Neural cell (in vitro differentiated cells): Measurements from ENCODE around the gene CDT1. TPM values are rescaled to one million over a fixed set of nuclear protein-coding genes. Genes with fewer than 3 reads are reported as not detected.

ENCODE experiments used
- H2AFZ ChIP-seq: fragments of 200-600, 300-800 bp; sonication (generic), shearing (Covaris generic); 2 replicates; pipeline ENCODE4 v1.6.0; 2014; ENCODE audit warnings: low read depth, mild to moderate bottlenecking, antibody characterized with exemption, low read length, moderate library complexity
- H3F3A ChIP-seq: fragments of 200-600 bp; shearing (Covaris generic); 2 replicates; pipeline ENCODE4 v1.6.1; 2016; ENCODE audit warnings: mild to moderate bottlenecking, moderate library complexity, mixed read lengths, antibody characterized with exemption, low read length; ENCODE audit not compliant: insufficient read depth, poor library complexity, severe bottlenecking
- H3K27ac ChIP-seq: fragments of 200-600, 300-800 bp; sonication (generic), shearing (Covaris generic); 2 replicates; pipeline ENCODE4 v1.5.1; 2014; ENCODE audit warnings: mild to moderate bottlenecking, low read length, moderate library complexity
- H3K27me3 ChIP-seq: fragments of 300-800, 200-600 bp; sonication (generic), shearing (Covaris generic); 2 replicates; pipeline ENCODE4 v1.6.0; 2014; ENCODE audit warnings: mild to moderate bottlenecking, low read depth, low read length, moderate library complexity; ENCODE audit not compliant: insufficient read depth
- H3K36me3 ChIP-seq: fragments of 300-800, 200-600 bp; sonication (generic), shearing (Covaris generic); 2 replicates; pipeline ENCODE4 v1.5.1; 2014; ENCODE audit warnings: mild to moderate bottlenecking, antibody characterized with exemption, low read length, moderate library complexity; ENCODE audit not compliant: insufficient read depth
- H3K4me2 ChIP-seq: fragments of 300-800, 200-600 bp; sonication (generic), shearing (Covaris generic); 2 replicates; pipeline ENCODE4 v1.6.0; 2014; ENCODE audit warnings: mild to moderate bottlenecking, low read length
- H3K4me3 ChIP-seq: fragments of 300-800, 200-600 bp; sonication (generic), shearing (Covaris generic); 2 replicates; pipeline ENCODE4 v1.5.1; 2014; ENCODE audit warnings: mild to moderate bottlenecking, low read length, moderate library complexity
- H3K79me2 ChIP-seq: fragments of 200-600 bp; shearing (Covaris generic); replicated peaks from 2 replicates; pipeline ENCODE4 v1.6.0; 2014; ENCODE audit warnings: mild to moderate bottlenecking, low read length, moderate library complexity; ENCODE audit not compliant: insufficient read depth
- H3K9ac ChIP-seq: fragments of 300-800, 200-600 bp; sonication (generic), shearing (Covaris generic); 2 replicates; pipeline ENCODE4 v1.6.1; 2016; ENCODE audit warnings: mild to moderate bottlenecking, low read length, mixed read lengths
- H3K9me2 ChIP-seq: fragments of 200-600 bp; shearing (Covaris generic); 2 replicates; pipeline ENCODE4 v1.6.1; 2016; ENCODE audit warnings: mild to moderate bottlenecking, low read length, mixed read lengths; ENCODE audit not compliant: insufficient read depth
- H3K9me3 ChIP-seq: fragments of 200-600, 300-800 bp; sonication (generic), shearing (Covaris generic); 2 replicates; pipeline ENCODE4 v1.6.1; 2016; ENCODE audit warnings: mild to moderate bottlenecking, mixed run types, low read length, moderate library complexity, mixed read lengths
- H4K20me1 ChIP-seq: fragments of 200-600 bp; shearing (Covaris generic); 2 replicates; pipeline ENCODE4 v1.6.1; 2016; ENCODE audit warnings: mild to moderate bottlenecking, mixed run types; ENCODE audit not compliant: insufficient read depth
- EP300 ChIP-seq: fragments of 450-650 bp; conservative IDR thresholded peaks from 2 replicates; pipeline ENCODE4 v1.6.1; 2014; ENCODE audit warnings: antibody characterized with exemption, mild to moderate bottlenecking, moderate library complexity; ENCODE audit not compliant: poor library complexity, severe bottlenecking
- EZH2 ChIP-seq: fragments of 200-600, 300-800 bp; shearing (Covaris generic), sonication (generic); IDR thresholded peaks from 2 replicates; pipeline ENCODE4 v1.6.1; 2014; ENCODE audit warnings: antibody characterized with exemption, low read length, borderline replicate concordance, mild to moderate bottlenecking; ENCODE audit not compliant: insufficient read depth, poor library complexity, severe bottlenecking
- MXI1 ChIP-seq: fragments of 450-650 bp; conservative IDR thresholded peaks from 2 replicates; pipeline ENCODE4 v1.6.1; 2014; ENCODE audit warnings: antibody characterized with exemption, mild to moderate bottlenecking; ENCODE audit not compliant: poor library complexity, severe bottlenecking
- POLR2AphosphoS5 ChIP-seq: IDR thresholded peaks from 2 replicates; pipeline ENCODE4 v1.6.1; 2012
- RAD21 ChIP-seq: fragments of 450-650 bp; conservative IDR thresholded peaks from 2 replicates; pipeline ENCODE4 v1.6.1; 2014; ENCODE audit warnings: antibody characterized with exemption, mild to moderate bottlenecking, moderate library complexity
- SMC3 ChIP-seq: fragments of 450-650 bp; conservative IDR thresholded peaks from 2 replicates; pipeline ENCODE4 v1.6.1; 2014; ENCODE audit warnings: antibody characterized with exemption, mild to moderate bottlenecking, moderate library complexity; ENCODE audit not compliant: poor library complexity
- TAF1 ChIP-seq: IDR thresholded peaks from 2 replicates; pipeline ENCODE4 v1.6.1; 2012; ENCODE audit warnings: low read depth
- polyA plus RNA-seq: library from polyadenylated mRNA; depleted of rRNA; stranded (reverse); fragments of >200 nt; gene quantifications from 2 replicates; pipeline ENCODE4 v1.2.3, GENCODE V29; 2014
- TF ChIP-seq, protein P1 (sequence below): IDR thresholded peaks from 2 replicates; pipeline ENCODE4 v1.6.1; 2012; ENCODE audit warnings: borderline replicate concordance
- TF ChIP-seq, protein P2 (sequence below): fragments of 450-650 bp; IDR thresholded peaks from 2 replicates; pipeline ENCODE4 v1.5.1; 2014; ENCODE audit warnings: antibody characterized with exemption, mild to moderate bottlenecking, moderate library complexity; ENCODE audit not compliant: poor library complexity, severe bottlenecking

Gene CDT1
- polyA plus RNA-seq, 1 donor from 2014 or later, result 1.0 TPM

DNA sequence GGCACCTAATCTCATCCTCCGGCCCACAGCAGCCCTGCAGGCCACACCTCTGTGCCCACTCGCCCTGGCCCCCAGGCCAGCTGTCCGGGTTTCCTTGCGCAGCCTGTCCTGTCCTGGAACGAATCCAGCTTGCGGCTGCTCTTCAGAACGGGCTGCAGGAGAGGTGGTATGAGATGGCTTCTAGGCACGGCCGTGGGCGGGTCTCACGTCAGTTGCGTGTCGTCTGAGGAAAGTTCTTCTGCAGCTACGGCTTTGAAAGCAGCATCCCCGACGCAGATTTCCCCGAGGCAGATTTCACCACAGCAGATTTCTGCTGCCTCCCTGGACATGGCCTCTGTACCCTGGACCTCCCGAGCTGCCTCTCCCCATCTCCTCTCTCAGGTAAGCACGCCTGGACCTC lies 35.0 kb downstream of the CDT1 start:
- no peak overlapping the region for H3K27ac ChIP-seq
- no peak overlapping the region for H3K9ac ChIP-seq
- no peaks in the 10 kb centered on the region for H3K36me3 ChIP-seq
- no peak overlapping the region for H3K4me3 ChIP-seq
- no peaks in the 10 kb centered on the region for H3K9me3 ChIP-seq
- H3K9me2 ChIP-seq, result no peaks in the 10 kb centered on the region
- H3K27me3 ChIP-seq, result no peaks in the 10 kb centered on the region
- H2AFZ ChIP-seq, result no peak overlapping the region
- no peaks in the 10 kb centered on the region for H4K20me1 ChIP-seq
- TF ChIP-seq POLR2AphosphoS5 (no peak), EZH2 (no peak), EP300 (no peak), RAD21 (no peak), TAF1 (no peak), MXI1 (no peak)
- H3K79me2 ChIP-seq, result no peaks in the 10 kb centered on the region
- H3F3A ChIP-seq, result no peaks in the 10 kb centered on the region
- no peak overlapping the region for H3K4me2 ChIP-seq

DNA sequence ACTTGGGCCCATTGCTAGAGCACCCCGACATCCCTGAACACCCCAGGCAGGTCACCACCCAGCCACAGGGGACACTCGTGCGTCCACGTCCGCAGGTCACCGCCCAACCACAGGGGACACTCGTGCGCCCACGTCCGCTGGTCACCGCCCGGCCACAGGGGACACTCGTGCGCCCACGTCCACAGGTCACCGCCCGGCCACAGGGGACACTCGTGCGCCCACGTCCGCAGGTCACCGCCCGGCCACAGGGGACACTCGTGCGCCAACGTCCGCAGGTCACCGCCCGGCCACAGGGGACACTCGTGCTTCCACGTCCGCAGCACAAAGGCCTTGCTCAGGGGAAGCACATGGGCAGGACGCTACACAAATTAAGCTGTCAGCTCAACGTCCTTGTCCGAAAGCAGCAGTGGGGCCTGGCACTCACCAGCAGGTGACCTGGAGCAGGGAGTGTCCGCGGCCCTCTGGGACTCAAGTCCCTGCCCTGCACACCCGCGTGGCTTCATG lies 35.5 kb downstream of the CDT1 start:
- H2AFZ ChIP-seq, result no peak overlapping the region
- no peak overlapping the region for H3K27ac ChIP-seq
- H3K27me3 ChIP-seq, result no peaks in the 10 kb centered on the region
- no peak overlapping the region for H3K9ac ChIP-seq
- no peaks in the 10 kb centered on the region for H3K36me3 ChIP-seq
- no peak overlapping the region for H3K4me2 ChIP-seq
- TF ChIP-seq POLR2AphosphoS5, result no peak
- no peak for TF ChIP-seq EZH2
- TF ChIP-seq EP300, result no peak
- TF ChIP-seq RAD21, result no peak
- TF ChIP-seq MXI1, result no peak
- TF ChIP-seq TAF1, result no peak
- TF ChIP-seq, protein P1, sequence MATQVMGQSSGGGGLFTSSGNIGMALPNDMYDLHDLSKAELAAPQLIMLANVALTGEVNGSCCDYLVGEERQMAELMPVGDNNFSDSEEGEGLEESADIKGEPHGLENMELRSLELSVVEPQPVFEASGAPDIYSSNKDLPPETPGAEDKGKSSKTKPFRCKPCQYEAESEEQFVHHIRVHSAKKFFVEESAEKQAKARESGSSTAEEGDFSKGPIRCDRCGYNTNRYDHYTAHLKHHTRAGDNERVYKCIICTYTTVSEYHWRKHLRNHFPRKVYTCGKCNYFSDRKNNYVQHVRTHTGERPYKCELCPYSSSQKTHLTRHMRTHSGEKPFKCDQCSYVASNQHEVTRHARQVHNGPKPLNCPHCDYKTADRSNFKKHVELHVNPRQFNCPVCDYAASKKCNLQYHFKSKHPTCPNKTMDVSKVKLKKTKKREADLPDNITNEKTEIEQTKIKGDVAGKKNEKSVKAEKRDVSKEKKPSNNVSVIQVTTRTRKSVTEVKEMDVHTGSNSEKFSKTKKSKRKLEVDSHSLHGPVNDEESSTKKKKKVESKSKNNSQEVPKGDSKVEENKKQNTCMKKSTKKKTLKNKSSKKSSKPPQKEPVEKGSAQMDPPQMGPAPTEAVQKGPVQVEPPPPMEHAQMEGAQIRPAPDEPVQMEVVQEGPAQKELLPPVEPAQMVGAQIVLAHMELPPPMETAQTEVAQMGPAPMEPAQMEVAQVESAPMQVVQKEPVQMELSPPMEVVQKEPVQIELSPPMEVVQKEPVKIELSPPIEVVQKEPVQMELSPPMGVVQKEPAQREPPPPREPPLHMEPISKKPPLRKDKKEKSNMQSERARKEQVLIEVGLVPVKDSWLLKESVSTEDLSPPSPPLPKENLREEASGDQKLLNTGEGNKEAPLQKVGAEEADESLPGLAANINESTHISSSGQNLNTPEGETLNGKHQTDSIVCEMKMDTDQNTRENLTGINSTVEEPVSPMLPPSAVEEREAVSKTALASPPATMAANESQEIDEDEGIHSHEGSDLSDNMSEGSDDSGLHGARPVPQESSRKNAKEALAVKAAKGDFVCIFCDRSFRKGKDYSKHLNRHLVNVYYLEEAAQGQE, result no peak
- TF ChIP-seq SMC3, result no peak
- TF ChIP-seq, protein P2, sequence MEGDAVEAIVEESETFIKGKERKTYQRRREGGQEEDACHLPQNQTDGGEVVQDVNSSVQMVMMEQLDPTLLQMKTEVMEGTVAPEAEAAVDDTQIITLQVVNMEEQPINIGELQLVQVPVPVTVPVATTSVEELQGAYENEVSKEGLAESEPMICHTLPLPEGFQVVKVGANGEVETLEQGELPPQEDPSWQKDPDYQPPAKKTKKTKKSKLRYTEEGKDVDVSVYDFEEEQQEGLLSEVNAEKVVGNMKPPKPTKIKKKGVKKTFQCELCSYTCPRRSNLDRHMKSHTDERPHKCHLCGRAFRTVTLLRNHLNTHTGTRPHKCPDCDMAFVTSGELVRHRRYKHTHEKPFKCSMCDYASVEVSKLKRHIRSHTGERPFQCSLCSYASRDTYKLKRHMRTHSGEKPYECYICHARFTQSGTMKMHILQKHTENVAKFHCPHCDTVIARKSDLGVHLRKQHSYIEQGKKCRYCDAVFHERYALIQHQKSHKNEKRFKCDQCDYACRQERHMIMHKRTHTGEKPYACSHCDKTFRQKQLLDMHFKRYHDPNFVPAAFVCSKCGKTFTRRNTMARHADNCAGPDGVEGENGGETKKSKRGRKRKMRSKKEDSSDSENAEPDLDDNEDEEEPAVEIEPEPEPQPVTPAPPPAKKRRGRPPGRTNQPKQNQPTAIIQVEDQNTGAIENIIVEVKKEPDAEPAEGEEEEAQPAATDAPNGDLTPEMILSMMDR, result no peak
- no peaks in the 10 kb centered on the region for H3K79me2 ChIP-seq
- no peaks in the 10 kb centered on the region for H4K20me1 ChIP-seq
- H3F3A ChIP-seq, result no peaks in the 10 kb centered on the region
- no peaks in the 10 kb centered on the region for H3K9me3 ChIP-seq
- no peaks in the 10 kb centered on the region for H3K9me2 ChIP-seq
- H3K4me3 ChIP-seq, result no peak overlapping the region
